Measurements from ENCODE around the gene C3orf80.
"Not testable (repeated sequence)": the region's sequence is repeated elsewhere in the genome, so short reads cannot be mapped to it uniquely, and the experiment has no call there.

The C3orf80 gene

DNA sequence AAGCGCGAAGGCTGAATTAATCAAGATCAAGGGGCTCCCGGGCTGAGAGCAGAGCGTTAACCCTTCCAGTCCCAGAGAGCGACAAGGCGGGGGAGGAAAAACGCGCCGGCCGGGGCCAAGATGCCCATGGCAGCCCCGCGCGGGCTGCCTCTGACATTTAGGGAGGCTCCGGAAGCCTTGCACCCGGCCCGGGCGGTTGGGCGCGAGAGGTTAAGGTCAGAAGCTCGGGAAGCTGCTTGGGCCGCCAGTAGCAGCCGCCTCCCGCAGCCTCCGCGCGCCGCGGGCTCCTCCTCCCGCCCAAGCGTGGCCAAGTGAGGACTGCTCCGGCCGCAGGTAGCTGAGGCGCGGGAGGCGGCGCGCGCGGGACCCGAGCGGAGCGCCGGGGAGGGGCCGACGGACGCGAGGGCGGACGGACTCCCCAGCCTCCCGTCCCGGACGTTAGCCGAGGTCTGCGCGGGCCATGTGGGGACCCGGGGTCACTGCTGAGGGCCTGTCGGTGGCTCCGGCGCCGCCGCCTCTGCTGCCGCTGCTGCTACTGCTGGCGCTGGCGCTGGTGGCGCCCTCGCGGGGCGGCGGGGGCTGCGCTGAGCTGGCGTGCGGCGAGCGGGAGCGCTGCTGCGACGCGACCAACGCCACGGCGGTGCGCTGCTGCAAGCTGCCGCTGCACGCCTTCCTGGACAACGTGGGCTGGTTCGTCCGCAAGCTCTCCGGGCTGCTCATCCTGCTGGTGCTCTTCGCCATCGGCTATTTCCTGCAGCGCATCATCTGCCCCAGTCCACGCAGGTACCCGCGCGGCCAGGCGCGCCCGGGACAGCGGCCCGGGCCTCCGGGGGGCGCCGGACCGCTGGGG, at the start of gene C3orf80:
TSS of gene C3orf80 (plus strand) at position 247 of the 850 bp plus-strand sequence. CDS start at position 461, 214 bp downstream.
- DNase-seq, result peak; percentile 58

DNA sequence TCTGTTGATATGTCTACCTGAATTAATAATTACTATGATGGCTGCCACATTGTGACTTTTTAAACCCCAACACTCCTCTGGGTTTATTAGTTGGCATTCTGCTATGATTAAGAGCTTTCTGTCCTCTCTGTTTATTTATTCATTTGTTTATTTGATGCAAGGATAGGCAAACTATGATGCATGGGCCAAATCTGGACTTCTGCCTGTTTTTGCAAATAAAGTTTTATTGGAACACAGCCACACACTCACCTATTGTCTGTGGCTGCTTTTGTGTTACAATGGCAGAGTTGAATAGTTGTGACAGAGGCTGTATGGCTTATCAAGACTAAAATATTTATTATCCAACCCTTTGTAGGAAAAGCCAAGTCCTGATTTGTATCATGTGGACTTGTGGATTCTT, 48.3 kb upstream of the C3orf80 start:
- no peak for DNase-seq

DNA sequence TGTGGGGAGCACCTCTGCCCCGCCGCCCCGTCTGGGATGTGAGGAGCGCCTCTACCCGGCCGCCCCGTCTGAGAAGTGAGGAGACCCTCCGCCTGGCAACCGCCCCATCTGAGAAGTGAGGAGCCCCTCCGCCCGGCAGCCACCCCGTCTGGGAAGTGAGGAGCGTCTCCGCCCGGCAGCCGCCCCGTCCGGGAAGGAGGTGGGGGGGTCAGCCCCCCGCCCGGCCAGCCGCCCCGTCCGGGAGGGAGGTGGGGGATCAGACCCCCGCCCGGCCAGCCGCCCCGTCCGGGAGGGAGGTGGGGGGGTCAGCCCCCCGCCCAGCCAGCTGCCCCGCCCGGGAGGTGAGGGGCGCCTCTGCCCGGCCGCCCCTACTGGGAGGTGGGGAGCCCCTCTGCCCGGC, 46.6 kb upstream of the C3orf80 start:
- not testable (repeated sequence) for DNase-seq

DNA sequence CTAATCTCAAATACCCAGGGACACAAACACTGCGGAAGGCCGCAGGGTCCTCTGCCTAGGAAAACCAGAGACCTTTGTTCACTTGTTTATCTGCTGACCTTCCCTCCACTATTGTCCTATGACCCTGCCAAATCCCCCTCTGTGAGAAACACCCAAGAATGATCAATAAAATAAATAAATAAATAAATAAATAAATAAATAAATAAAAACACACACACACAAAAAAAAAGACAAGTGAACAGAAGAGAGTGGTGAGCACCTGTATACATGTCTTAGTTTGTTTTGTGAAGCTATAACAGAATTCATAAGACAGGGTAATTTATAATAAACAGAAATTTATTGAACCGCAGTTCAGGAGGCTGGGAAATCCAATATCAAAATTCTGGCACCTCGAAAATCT, 45.8 kb upstream of the C3orf80 start:
- not testable (repeated sequence) for DNase-seq

DNA sequence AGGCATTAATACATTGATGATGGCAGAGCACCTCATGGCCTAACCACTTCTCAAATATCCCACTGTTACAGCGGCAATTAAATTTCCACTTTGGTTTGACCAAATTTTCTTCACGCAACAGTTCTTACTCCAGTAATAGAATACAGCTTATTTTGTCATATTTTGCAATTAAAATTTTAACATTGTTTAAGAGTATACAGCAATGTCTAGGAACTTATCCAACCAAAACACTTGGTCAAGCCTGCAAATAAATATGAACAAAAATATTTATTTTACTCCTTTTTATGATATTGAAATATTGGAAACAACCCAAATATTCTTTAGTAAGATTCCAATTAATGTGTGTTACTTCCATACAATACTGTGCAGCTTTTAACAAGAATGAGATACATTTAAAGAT, 45.3 kb upstream of the C3orf80 start:
- DNase-seq, result no peak

DNA sequence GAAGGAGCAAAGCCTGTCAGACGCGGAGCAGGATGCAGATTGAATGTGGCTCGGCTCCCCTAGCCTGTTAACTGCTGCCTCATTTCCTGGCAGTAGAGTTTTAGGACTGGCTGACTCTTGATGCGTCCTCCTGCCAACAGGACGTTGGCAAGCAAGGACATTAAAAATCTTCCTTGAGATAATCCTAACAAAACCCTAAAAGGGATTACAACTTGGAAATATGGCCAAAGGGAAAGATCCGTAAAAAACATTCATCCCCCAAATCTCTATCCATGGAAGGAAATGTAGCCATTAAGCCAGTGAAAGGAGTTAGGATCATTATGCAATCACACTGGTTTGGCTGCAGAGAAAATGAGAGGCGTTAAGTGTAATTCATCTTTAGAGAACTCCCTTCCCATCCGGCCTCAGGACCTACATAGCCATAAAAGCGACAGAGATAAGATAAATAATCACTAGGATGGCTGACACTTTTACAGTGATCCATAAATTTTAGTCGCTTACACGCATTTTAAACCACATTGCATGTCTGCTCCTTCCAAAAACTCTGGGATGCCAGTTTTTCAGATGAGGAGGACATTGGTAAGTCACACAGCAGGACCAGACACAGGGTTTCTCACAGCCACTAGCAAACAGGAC, 44.5 kb upstream of the C3orf80 start:
- peak; percentile 23 for DNase-seq

DNA sequence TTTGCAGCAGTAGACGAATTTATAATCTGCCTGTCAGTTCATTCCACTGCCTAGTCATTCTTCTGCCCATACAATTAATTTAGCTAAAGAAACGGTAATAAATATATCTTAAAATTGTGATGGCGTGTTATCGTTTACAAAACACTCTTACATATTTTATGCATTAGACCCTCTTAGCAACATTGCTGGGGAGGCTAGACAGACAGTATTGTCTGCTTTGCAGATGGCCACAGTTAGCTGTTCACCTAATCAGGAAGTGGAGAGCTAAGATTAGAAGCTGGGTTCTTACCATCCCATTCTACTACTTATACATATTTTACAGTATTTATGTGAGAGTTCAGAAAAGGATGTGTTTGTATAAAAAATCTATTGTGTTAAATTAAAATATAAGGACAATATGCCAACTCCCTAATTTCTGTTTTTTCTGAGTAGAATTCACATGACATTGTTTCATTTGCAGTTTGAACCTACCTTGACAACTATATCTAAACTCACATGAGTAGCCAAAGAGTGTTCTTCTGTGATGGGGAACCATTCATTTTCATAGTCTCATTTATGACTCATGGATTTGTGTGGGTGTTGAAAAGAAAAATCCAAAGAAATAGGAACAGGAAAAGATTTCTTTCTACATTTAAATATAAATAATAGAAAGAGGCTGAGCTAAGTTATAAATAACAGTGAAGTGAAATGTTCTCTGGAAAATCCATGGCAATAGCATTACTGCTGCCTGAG, 41.7 kb upstream of the C3orf80 start:
- DNase-seq, result peak; percentile 66

DNA sequence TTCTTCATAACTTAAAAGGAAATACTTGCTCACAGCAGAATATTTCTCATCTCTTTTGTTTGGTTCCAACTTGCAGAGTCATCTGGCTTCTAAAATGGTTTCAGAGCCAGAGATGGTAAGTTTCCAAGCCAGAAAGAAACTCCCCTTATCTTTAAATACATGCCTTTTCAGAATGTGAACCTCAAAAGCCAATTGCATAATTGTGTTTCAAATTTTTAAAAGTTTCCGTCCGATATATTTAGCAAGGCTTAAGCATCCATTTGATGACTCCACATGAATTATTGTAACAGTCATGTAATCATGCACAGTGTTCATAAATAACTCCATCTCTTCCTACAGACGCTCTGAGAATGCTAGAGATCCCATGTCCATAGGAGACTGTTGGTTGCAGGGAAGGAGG, 40.6 kb upstream of the C3orf80 start:
- peak; percentile 40 for DNase-seq

DNA sequence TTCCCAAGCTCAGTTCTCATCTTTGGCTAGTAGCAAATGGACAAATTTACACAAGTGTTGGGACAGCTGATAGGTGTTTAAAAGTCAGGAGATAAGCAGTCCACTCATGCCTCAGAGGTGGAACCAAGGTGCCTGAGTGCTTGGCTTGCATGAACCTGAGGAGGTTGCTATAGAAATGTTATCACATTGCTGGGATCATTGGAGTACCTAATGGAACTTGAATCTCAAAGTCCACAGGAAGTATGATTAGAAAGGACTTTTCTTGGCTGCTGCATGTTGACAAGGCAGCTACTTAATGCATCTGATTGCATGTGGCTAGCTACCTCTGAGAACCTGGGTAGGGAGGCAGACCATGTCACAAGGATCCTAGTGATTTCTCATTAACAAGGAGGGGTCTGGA, 39.5 kb upstream of the C3orf80 start:
- no peak for DNase-seq

DNA sequence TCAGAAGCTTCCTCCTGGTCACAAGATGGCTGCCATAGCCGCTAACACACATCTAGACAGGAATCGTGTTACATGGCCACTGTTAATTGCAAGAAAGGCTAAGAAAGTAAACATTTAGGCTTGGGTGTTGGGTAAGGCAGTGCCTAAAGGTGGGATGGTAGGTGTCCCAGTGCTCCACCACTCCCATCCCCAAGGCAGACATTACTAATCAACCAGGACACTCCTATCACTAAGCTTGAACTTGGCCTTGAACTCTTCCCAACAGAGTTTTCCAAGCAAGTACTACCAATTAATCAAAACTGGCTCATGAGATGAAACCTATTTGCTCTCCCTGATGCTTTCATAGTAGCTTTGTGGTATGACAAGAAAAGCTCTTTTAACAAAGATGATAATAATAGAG, 37.9 kb upstream of the C3orf80 start:
- no peak for DNase-seq

DNA sequence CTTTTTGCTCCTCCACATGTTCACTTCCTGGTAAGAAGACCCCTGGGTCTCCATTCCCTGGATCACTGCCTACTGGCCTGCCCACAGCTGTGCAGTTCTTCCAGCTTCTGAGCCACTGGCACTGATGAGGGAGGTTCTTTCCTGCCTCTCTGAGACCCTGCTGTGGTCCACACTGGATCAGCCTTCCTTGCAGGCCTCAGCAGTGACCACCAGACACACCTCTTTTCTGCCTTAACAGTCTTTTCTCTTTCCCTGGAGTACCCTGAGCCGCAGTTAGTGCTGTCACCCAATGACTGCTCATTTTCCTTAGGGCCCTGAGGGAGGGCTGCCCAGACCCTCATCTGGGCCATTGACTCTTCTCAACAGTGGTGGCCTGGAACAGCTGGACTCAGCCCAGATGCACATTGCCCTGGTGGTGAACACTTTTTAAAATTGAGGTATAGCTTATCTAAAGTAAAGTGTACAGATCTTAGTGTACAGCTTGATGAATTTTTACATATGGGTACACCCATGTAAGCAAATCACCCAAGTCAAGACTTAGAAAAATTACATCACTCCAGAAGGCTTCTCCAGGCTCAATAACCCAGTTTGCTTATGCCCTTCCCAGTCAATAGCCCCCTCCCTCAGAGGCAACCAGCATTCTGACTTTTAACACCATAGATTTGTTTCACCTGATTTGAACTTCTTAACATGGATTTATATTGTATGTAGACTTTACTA, 32.8 kb upstream of the C3orf80 start:
- no peak for DNase-seq

DNA sequence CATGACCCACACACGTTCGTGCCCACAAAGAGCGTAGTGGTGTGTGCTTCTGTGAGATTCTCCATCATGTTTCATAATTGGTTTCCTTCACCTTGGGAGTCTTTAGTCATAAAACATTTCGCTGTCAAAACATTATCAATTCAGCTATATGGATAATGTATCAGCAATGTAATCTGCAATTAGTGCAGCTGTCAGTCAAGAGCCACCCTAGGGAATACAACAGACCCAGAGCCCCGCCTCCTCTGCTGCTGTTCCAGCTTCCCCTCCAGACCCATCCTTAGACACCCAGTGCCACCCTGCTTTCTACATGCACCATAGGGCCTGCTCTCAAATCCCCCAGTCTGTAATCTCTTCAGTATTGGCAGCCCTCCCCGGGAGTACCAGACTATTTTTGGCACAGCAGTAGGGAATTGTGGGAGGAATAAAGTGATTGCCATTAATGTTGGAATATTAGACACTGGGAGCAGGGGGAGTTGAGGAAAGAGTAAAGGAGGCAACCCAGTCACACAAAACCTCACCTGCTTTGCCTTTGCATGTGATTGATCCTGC, 31.5 kb upstream of the C3orf80 start:
- no peak for DNase-seq

DNA sequence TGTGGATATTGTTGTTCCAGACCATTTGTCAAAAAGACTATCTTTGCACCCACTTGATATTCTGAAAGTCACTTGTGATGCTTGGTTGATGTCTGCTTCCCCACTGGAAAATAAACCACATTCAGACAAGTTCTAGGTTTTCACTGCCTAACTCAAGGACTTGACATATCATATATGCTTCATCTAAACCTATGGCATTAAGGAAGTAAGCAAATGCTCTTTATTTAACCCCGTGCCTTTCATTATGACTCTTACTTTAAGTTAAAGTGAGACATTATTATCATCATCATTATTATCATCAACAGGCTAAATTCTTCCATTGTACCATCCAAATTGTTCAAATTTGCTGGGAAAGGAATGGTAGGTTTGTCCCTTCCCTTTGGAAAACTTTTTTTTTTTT, 30.8 kb upstream of the C3orf80 start:
- no peak for DNase-seq

DNA sequence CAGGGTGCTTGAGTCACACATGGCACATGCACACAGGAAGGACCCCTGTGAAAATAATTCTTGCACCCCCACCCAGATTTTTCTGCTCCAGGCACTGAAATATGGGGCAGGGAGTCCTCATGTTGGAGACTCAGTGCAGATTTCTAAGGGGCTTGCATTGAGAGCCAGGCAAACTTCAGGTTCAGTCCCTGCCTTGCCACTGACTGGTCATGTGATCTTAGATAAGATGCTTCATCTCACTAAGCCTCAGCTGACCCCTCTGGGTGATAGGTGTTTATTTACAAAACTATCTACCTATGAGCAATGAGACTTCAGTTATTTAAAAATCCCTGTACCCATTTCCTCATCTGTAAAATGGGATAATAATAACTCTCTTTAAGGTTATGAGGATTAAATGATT, 30.1 kb upstream of the C3orf80 start:
- no peak for DNase-seq

DNA sequence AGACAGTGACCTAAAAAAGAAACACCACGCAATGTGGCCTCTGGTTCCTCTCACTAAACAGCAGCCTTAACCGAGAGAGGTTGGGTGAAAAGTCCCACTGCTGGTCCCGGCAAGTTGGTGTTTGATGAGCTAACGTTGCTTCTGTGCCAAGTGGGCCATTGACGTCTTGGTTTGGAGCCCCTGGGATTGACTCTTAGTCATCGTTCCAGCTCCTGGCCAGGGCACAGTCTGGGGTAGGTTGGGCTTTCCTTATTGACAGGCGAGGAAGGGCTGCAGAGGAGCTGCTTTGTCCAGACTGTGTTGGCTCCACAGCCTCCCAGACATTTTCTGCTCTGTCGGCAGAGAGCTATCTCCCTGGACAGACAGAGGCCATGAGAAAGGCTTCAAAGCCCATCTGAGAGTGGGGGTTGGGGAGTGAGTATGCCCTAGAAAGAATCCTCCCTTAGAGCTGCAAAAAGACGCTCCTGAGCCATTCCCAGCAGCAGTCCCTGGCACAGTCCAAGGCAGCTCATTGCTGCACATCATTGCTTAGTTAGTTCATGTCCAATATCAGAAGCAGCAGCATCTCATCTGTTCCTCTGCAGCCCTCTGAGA, 28.6 kb upstream of the C3orf80 start:
- DNase-seq, result no peak

DNA sequence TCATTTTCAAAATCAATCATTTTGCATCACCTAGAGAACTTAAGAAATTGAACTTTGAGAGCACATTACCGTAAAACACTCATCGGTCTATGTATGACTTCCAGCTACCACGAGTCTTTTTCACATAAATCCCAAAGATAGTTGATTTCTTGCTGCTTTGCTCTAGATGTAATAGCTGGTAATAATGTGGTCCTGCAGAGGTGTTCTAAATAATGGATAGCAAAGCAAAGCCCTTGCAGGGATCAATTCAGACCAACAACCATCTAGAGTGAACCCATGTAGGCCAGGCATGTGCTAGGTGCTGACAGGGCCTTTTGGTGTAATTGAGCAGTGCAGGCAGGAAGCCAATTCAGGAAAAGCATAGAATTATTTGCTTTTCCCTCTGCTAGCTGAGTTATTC, 26.1 kb upstream of the C3orf80 start:
- no peak for DNase-seq

DNA sequence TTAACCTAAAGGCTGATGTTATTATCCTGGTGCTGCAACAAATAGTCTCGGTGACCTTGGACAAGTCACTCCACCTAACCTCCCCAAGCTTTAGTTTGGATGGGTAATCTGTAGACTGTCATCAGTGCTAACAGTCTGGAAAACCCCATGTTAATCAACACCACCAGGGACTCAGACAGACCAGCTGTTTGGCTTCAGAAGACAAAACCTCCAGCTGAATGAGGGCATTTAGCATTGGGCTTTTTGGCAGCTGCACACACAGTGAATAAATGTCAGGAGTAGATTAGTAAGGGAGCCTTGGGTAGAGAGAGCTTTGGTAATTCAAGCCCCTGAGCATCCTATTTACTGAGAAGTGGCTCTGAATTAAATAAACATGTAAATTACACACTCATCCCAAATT, 24.9 kb upstream of the C3orf80 start:
- DNase-seq, result no peak

DNA sequence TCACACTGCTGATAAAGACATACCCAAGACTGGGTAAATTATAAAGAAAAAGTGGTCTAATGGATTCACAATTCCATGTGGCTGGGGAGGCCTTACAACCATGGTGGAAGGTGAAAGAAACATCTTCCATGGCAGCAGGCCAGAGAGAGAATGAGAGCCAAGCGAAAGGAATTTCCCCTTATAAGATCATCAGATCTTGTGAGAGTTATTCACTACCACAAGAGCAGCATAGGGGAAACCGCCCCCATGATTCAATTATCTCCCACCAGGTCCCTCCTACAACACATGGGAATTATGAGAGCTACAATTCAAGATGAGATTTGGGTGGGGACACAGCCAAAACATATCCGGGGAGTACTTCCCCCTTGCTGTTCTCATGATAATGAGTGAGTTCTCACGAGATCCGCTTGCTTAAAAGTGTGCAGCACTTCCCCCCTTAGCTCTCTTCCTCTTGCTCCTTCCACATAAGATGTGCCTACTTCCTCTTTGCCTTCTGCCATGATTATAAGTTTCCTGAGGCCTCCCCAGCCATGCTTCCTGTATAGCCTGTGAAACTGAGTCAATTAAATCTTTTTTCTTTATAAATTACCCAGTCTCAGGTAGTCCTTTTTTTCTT, 20.7 kb upstream of the C3orf80 start:
- DNase-seq, result peak; percentile 52

DNA sequence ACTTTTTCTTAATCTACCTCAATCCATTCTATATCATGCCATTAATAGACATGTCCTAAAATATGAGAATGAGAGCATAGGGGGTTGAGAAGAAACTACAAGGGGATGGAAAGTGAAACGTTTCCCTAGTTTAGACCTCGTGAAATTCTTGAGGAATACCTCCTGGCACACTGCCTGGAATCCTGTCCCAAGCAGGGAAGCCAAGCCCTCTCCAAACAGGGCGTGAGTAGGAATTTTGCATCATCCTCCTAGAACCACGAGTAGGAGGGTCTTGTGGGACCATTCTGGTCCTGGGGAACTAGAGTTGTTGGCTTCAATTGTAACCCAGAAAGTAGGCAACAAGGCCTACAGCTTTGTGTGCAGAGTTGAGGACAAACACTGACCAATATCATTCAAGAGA, 19.6 kb upstream of the C3orf80 start:
- DNase-seq, result no peak

DNA sequence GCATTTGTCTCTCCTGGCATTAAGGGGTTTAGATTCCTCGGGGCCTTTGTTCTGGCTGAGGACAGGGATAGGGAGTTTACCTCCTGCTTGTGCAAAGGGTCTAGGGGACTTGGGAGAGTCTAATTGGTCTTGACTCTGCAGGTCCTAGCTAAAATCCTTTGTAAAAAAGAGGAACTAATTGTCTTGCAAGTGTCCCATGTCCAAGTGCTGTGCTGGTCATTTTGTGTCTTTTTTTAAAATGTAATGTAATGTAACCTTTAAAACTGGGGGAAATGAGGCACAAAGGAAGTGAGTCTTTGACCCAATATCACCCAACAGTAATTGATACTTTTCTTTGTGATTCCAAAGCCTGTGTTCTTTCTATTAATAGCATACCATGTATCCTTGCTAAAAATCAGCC, 14.9 kb upstream of the C3orf80 start:
- DNase-seq, result peak; percentile 39

DNA sequence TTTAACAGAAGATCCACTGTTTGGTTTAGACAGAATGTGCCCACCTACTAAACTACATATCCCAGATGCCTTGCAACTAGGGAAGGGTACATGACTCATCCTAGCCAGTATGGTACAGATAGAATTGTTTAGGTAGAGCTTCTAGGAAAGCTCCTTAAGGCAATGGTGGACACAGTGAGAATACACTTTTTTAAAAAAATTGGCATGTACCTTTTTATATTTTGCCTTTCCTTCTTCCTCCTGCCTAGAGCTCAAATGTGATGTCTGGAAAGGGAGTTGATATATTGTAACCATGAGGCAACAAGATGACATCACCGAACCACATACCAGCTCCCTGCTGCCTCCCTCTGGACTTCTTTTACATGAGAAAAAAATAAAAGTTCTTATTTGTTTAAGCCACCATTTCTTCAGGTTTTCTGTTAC, 14.4 kb upstream of the C3orf80 start:
- DNase-seq, result peak; percentile 69

DNA sequence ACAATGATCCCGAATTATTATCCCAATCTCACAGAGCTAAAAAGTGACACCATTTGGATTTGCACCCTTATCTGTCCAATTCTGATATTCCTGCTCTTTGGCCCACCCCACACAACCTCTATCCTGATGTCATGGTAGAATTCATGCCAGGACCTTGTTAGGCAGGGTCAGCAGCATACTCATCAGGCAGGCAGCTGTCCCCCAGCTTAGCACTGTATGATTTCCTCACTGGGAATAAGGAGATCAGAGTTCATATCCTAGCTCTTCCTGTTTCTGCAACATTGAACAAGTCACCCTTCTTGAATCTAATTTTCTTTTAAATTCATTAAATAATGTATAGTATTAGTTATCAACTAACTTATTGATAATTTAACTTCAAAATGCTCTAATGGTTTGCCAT, 12.0 kb upstream of the C3orf80 start:
- DNase-seq, result peak; percentile 19

Measured in suppressor macrophage treated with lipopolysaccharide for 4 hours (primary cell).